ENCODE data around the gene MMAB.

MMAB gene

GRCh38 chr12:109597795-109598427 lies 24.6 kb upstream of the MMAB start:
- no peak overlapping the region for H2AFZ ChIP-seq (ENCODE audit: low read depth, low read length)
- no peaks in the 10 kb centered on the region for H3K9me3 ChIP-seq (ENCODE audit: low read length)
- no peak overlapping the region for H3K4me3 ChIP-seq (ENCODE audit: low read length)
- H3K27me3 ChIP-seq (ENCODE audit: insufficient read depth, low read length): no peaks in the 10 kb centered on the region
- peaks cover 25% of the 10 kb centered on the region for H3K36me3 ChIP-seq (ENCODE audit: insufficient read depth, low read length)
- H3K4me1 ChIP-seq (ENCODE audit: insufficient read depth, low read length): peaks cover 17% of the 10 kb centered on the region

DNA sequence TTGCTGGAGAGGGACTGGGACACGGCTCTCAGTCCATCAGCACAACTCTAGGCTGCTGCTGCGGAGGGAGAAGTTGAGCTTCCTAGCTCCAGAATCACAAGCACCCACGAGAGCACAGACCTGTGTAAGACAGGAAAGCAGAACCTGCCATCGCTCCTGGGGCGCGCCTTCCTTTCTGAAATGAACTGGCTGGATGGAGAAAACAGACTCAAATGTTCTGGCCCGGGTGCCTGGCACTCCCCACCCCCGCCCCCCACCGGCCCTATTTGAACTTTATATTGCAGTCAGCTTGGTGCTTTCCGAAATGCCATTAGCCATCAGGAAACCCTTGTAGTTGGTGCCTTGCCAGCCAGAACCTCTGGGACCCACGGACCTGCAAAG lies 24.1 kb upstream of the MMAB start:
- H3K4me3 ChIP-seq (ENCODE audit: low read length): no peak overlapping the region

DNA sequence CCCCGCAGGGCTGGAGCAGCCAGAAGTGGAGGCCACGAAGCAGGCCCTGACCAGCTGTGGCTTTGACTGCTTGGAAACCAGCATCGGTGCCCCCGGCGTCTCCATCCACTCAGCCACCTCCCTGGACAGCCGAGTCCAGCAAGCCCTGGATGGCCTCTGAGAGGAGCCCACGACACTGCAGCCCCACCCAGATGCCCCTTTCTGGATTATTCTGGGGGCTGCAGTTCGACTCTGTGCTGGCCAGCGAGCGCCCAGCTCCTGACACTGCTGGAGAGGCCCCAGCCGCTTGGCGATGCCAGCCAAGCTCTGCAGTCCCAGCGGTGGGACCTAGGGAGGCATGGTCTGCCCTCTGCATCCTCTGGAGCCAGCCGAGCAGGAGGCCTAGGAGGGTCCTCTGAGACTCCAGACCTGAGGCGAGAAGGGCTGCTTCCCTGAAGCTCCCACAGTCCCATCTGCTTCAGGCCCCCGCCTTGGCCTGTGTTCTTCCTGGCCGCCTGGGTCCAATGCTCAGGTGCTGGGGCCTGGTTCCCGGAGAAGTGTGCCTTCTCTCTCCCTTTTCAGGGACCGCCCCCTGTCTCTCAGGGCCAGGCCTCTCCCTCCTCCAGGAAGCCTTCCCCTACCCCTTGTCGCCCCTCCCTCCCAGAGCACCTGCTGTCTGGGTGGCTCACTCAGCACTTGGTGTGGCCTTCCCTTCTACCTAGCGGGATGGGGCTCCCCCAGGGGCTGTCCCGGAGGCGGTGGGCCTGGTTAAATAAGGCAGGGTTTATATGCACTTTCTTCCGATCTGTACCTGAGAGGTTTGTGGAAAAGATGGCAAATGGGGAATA lies 23.3 kb upstream of the MMAB start:
- H3K4me3 ChIP-seq (ENCODE audit: low read length): no peak overlapping the region
- no peaks in the 10 kb centered on the region for H3K27me3 ChIP-seq (ENCODE audit: insufficient read depth, low read length)
- peaks cover 36% of the 10 kb centered on the region for H3K36me3 ChIP-seq (ENCODE audit: insufficient read depth, low read length)
- peaks cover 11% of the 10 kb centered on the region for H3K4me1 ChIP-seq (ENCODE audit: insufficient read depth, low read length)
- no peak overlapping the region for H2AFZ ChIP-seq (ENCODE audit: low read depth, low read length)
- H3K9me3 ChIP-seq (ENCODE audit: low read length): no peaks in the 10 kb centered on the region

More for the DNA sequence above, 24.1 kb upstream of the MMAB start:
- H3K9me3 ChIP-seq (ENCODE audit: low read length): no peaks in the 10 kb centered on the region
- peaks cover 12% of the 10 kb centered on the region for H3K4me1 ChIP-seq (ENCODE audit: insufficient read depth, low read length)
- H3K36me3 ChIP-seq (ENCODE audit: insufficient read depth, low read length): peaks cover 30% of the 10 kb centered on the region
- no peak overlapping the region for H2AFZ ChIP-seq (ENCODE audit: low read depth, low read length)
- H3K27me3 ChIP-seq (ENCODE audit: insufficient read depth, low read length): no peaks in the 10 kb centered on the region

DNA sequence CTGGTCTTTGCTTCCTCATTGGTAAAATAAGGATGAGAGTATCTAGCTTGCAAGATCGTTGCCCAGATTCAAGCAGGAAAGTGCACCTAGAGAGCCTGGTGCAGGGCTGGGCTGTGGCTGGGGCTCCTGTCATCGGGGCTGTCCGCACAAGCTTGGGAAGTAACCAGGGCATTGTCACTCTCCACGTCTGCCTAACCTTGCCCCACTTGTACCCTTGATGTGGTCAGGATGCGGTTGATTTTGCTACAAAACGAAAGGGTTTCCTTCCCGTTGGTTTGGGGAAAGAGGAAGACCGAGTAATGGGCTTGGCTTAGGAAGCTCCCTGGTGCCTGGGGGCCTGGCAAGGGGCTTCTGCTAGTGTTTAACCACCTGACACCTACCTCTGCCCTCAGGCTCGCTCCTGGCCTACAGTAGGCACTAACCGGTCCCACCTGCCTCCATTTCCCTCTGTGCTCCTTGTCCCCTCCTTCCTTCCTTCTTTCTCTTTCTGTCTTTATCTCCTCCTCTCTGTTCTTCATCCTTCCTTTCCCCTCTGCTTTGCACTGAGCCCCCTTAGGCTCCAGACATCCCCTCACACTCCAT lies 22.1 kb upstream of the MMAB start:
- Histone ChIP-seq H3K36me3 (ENCODE audit: insufficient read depth, low read length) (peaks cover 43% of the 10 kb centered on the region), H3K9me3 (ENCODE audit: low read length) (no peaks in the 10 kb centered on the region), H2AFZ (ENCODE audit: low read depth, low read length) (no peak overlapping the region), H3K27me3 (ENCODE audit: insufficient read depth, low read length) (no peaks in the 10 kb centered on the region), H3K4me1 (ENCODE audit: insufficient read depth, low read length) (peaks cover 11% of the 10 kb centered on the region), H3K4me3 (ENCODE audit: low read length) (no peak overlapping the region)

DNA sequence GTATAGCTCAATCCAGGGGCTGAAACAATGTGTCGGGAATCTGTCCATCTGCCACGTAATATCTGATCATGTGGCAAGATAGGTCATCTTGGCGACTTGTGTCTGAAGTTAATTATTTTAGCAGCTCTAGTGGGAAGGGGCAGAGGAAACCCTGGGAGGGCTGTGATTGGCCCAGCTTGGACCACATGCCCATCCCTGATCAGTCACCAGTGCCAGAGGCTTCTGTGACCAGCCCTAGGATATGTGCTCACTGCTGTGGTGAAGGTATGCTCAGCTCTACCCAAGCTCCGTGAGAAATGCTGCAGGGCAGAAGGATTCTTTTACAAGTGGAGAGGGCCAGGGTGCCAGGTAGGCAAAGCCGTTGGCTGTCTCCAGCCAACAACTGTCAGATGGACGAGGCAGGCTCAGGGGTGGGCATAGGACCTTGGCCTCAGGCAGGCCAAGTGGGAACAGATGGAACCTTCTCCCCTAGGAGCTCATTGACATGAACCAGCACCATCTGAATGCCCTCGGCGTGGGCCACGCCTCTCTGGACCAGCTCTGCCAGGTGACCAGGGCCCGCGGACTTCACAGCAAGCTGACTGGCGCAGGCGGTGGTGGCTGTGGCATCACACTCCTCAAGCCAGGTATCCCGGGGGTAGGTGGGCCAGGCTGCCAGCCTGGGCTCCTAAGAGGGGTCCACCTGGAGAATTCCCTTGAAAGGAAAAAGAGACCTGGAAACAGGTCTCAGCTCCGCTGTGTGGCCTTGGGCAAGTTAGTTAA lies 21.4 kb upstream of the MMAB start:
- Histone ChIP-seq H3K9me3 (ENCODE audit: low read length) (no peaks in the 10 kb centered on the region), H2AFZ (ENCODE audit: low read depth, low read length) (no peak overlapping the region), H3K4me1 (ENCODE audit: insufficient read depth, low read length) (peaks cover 11% of the 10 kb centered on the region), H3K36me3 (ENCODE audit: insufficient read depth, low read length) (peaks cover 47% of the 10 kb centered on the region), H3K27me3 (ENCODE audit: insufficient read depth, low read length) (no peaks in the 10 kb centered on the region), H3K4me3 (ENCODE audit: low read length) (no peak overlapping the region)

GRCh38 chr12:109592905-109593272 lies 19.6 kb upstream of the MMAB start:
- peaks cover 62% of the 10 kb centered on the region for H3K36me3 ChIP-seq (ENCODE audit: insufficient read depth, low read length)
- H2AFZ ChIP-seq (ENCODE audit: low read depth, low read length): no peak overlapping the region
- H3K4me1 ChIP-seq (ENCODE audit: insufficient read depth, low read length): peaks cover 1% of the 10 kb centered on the region
- no peak overlapping the region for H3K4me3 ChIP-seq (ENCODE audit: low read length)
- no peaks in the 10 kb centered on the region for H3K9me3 ChIP-seq (ENCODE audit: low read length)
- no peaks in the 10 kb centered on the region for H3K27me3 ChIP-seq (ENCODE audit: insufficient read depth, low read length)

DNA sequence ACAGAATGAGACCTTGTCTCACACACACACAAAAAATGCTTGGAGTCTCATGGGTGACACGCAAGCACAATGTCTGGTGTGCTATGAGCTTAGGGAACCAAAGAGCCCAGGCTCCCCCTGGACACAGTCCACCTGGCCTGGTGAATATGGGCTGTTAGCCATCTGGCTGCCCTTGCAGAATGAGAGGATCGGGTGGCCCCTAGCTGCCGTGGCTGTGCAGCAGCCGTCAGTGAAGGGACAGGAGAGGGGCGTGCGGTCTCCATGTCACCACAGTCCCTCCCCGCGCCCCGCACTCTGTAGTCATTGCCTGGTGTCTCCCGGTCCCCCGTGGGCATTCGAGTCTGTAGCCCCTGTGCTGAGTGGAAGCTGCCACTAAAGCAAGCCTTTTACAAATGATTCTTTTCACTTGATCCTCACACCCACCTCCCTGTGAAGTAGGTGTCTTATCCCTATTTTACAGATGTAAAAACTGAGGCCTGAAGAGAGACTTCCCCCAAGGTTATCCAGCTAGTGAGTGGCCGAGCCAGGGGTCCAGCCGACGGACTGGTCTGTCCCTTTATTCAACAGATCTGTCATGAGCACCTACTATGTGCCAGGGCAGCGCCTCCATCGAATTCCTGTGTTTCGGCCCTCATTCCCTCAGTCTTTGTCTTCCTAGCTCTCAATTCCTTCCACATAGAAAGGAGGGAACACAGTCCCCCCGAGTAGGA lies 19.0 kb upstream of the MMAB start:
- no peak overlapping the region for H3K4me3 ChIP-seq (ENCODE audit: low read length)
- no peaks in the 10 kb centered on the region for H3K27me3 ChIP-seq (ENCODE audit: insufficient read depth, low read length)
- no peaks in the 10 kb centered on the region for H3K9me3 ChIP-seq (ENCODE audit: low read length)
- no peaks in the 10 kb centered on the region for H3K4me1 ChIP-seq (ENCODE audit: insufficient read depth, low read length)
- peaks cover 67% of the 10 kb centered on the region for H3K36me3 ChIP-seq (ENCODE audit: insufficient read depth, low read length)
- H2AFZ ChIP-seq (ENCODE audit: low read depth, low read length): no peak overlapping the region

- Histone ChIP-seq H3K36me3 (ENCODE audit: insufficient read depth, low read length) (peaks cover 74% of the 10 kb centered on the region), H3K27me3 (ENCODE audit: insufficient read depth, low read length) (no peaks in the 10 kb centered on the region), H3K4me1 (ENCODE audit: insufficient read depth, low read length) (no peaks in the 10 kb centered on the region), H3K4me3 (ENCODE audit: low read length) (no peak overlapping the region), H3K9me3 (ENCODE audit: low read length) (no peaks in the 10 kb centered on the region), H2AFZ (ENCODE audit: low read depth, low read length) (no peak overlapping the region)
Measured at GRCh38 chr12:109591041-109591440, 17.7 kb upstream of the MMAB start.

DNA sequence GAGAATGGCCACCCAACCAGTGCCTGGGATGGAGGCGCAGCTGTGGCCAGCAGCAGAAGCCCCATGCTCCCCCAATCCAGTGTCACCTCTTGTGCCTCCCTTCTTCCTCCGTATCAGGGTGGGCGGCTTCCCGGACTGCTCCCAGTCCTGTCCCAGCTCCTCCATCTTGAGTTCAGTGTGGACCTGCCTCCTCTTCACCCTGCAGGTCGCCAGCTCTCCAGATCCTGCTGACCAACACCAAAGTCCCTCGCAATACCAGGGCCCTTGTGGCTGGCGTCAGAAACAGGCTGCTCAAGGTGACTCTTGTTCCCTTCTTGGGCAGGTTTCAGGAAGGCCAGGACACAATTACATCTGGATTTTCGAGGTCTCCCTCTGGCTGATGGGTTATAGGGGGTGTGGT lies 17.3 kb upstream of the MMAB start:
- Histone ChIP-seq H2AFZ (ENCODE audit: low read depth, low read length) (no peak overlapping the region), H3K4me1 (ENCODE audit: insufficient read depth, low read length) (no peaks in the 10 kb centered on the region), H3K4me3 (ENCODE audit: low read length) (no peak overlapping the region), H3K36me3 (ENCODE audit: insufficient read depth, low read length) (peaks cover 73% of the 10 kb centered on the region), H3K27me3 (ENCODE audit: insufficient read depth, low read length) (no peaks in the 10 kb centered on the region), H3K9me3 (ENCODE audit: low read length) (no peaks in the 10 kb centered on the region)

- H3K4me1 ChIP-seq (ENCODE audit: insufficient read depth, low read length): no peaks in the 10 kb centered on the region
- H2AFZ ChIP-seq (ENCODE audit: low read depth, low read length): no peak overlapping the region
- no peaks in the 10 kb centered on the region for H3K27me3 ChIP-seq (ENCODE audit: insufficient read depth, low read length)
- H3K4me3 ChIP-seq (ENCODE audit: low read length): no peak overlapping the region
- H3K9me3 ChIP-seq (ENCODE audit: low read length): no peaks in the 10 kb centered on the region
- H3K36me3 ChIP-seq (ENCODE audit: insufficient read depth, low read length): peaks cover 74% of the 10 kb centered on the region
Measured at GRCh38 chr12:109589691-109590245, 16.5 kb upstream of the MMAB start.

DNA sequence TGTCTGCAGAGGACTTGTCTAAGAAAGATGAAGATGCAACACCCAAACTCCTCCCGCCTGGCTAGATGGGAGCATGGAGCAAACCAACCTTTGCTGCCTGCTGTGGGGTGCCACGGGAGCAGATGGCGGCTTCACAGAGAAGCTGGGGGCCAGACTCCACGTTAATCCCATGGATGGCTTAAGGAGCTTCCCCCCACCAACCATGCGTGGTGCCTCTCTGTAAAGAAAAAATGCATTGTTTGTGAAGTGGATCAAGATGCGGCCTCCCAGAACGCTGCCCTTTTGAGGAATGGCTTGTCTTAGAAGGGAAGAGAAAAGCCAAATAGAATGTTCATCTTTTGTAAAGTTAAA lies 15.9 kb upstream of the MMAB start:
- Histone ChIP-seq H3K27me3 (ENCODE audit: insufficient read depth, low read length) (no peaks in the 10 kb centered on the region), H3K9me3 (ENCODE audit: low read length) (no peaks in the 10 kb centered on the region), H3K36me3 (ENCODE audit: insufficient read depth, low read length) (peaks cover 72% of the 10 kb centered on the region), H2AFZ (ENCODE audit: low read depth, low read length) (no peak overlapping the region), H3K4me3 (ENCODE audit: low read length) (no peak overlapping the region), H3K4me1 (ENCODE audit: insufficient read depth, low read length) (no peaks in the 10 kb centered on the region)

- Histone ChIP-seq H3K27me3 (ENCODE audit: insufficient read depth, low read length) (no peaks in the 10 kb centered on the region), H3K36me3 (ENCODE audit: insufficient read depth, low read length) (peaks cover 74% of the 10 kb centered on the region), H3K9me3 (ENCODE audit: low read length) (no peaks in the 10 kb centered on the region), H2AFZ (ENCODE audit: low read depth, low read length) (no peak overlapping the region), H3K4me3 (ENCODE audit: low read length) (no peak overlapping the region), H3K4me1 (ENCODE audit: insufficient read depth, low read length) (no peaks in the 10 kb centered on the region)
Measured at GRCh38 chr12:109588461-109589239, 15.3 kb upstream of the MMAB start.
